Measurements from ENCODE around the gene OSBPL2. TPM values are rescaled to one million over a fixed set of nuclear protein-coding genes. Genes with fewer than 3 reads are reported as not detected.

Gene OSBPL2
- total RNA-seq, 1 experiment from 2014 or later = 49.5 TPM

- H3K36me3 Mint-ChIP-seq = peaks cover 44% of the 10 kb centered on the region
- POLR2A ChIA-PET = interaction anchor here (1.4 kb wide), 1 partner anchor 49 kb away, joined by 3 read pairs; no protein-coding TSS in a partner anchor
- ATAC-seq = no peak
These were observed 81.1 kb downstream of the OSBPL2 start for GRCh38 chr20:62319346-62319909.

More at GRCh38 chr20:62319346-62319909, 81.1 kb downstream of the OSBPL2 start:
- no peak for DNase-seq (ENCODE audit: low spot score)
- Mint-ChIP-seq H3K9me3 (no peaks in the 10 kb centered on the region), H3K4me3 (no peak overlapping the region), H3K4me1 (no peaks in the 10 kb centered on the region), H3K27ac (no peak overlapping the region), H3K27me3 (ENCODE audit: low read depth) (no peaks in the 10 kb centered on the region)
- no peak for TF ChIP-seq MXD4 (CRISPR knock-in tag; IDR thresholded peaks at IDR 0.05; ENCODE audit: borderline replicate concordance)
- no peak for TF ChIP-seq ZNF232 (CRISPR knock-in tag; IDR thresholded peaks at IDR 0.05)
- no peak for TF ChIP-seq ATF1 (CRISPR knock-in tag; IDR thresholded peaks at IDR 0.05)
- TF ChIP-seq EMX1 (CRISPR knock-in tag; IDR thresholded peaks at IDR 0.05) = no peak
- TF ChIP-seq ZNF416 (CRISPR knock-in tag; IDR thresholded peaks at IDR 0.05) = no peak
- TF ChIP-seq, protein P1, sequence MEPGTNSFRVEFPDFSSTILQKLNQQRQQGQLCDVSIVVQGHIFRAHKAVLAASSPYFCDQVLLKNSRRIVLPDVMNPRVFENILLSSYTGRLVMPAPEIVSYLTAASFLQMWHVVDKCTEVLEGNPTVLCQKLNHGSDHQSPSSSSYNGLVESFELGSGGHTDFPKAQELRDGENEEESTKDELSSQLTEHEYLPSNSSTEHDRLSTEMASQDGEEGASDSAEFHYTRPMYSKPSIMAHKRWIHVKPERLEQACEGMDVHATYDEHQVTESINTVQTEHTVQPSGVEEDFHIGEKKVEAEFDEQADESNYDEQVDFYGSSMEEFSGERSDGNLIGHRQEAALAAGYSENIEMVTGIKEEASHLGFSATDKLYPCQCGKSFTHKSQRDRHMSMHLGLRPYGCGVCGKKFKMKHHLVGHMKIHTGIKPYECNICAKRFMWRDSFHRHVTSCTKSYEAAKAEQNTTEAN (CRISPR knock-in tag; IDR thresholded peaks at IDR 0.05) = no peak
- no peak for TF ChIP-seq NR1H2 (CRISPR knock-in tag; IDR thresholded peaks at IDR 0.05)
- TF ChIP-seq CTCF (IDR thresholded peaks at IDR 0.05) = no peak
- TF ChIP-seq ZBTB21 (CRISPR knock-in tag; IDR thresholded peaks at IDR 0.05; ENCODE audit: borderline replicate concordance) = no peak
- no peak for TF ChIP-seq GRHL2 (CRISPR knock-in tag; IDR thresholded peaks at IDR 0.05; ENCODE audit: insufficient replicate concordance, severe bottlenecking)
- TF ChIP-seq ZNF425 (CRISPR knock-in tag; conservative IDR thresholded peaks at IDR 0.05) = no peak
- no peak for TF ChIP-seq SP1 (CRISPR knock-in tag; conservative IDR thresholded peaks at IDR 0.05)
- TF ChIP-seq STAT6 (CRISPR knock-in tag; conservative IDR thresholded peaks at IDR 0.05; ENCODE audit: low read depth) = no peak
- TF ChIP-seq, protein P2, sequence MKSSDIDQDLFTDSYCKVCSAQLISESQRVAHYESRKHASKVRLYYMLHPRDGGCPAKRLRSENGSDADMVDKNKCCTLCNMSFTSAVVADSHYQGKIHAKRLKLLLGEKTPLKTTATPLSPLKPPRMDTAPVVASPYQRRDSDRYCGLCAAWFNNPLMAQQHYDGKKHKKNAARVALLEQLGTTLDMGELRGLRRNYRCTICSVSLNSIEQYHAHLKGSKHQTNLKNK (CRISPR knock-in tag; IDR thresholded peaks at IDR 0.05) = no peak
- TF ChIP-seq ARID4B (CRISPR knock-in tag; IDR thresholded peaks at IDR 0.05; ENCODE audit: borderline replicate concordance) = no peak
- no peak for TF ChIP-seq NFYB (CRISPR knock-in tag; conservative IDR thresholded peaks at IDR 0.05; ENCODE audit: low read depth)
- no peak for TF ChIP-seq PRDM15 (CRISPR knock-in tag; IDR thresholded peaks at IDR 0.05)
- TF ChIP-seq KAT7 (CRISPR knock-in tag; IDR thresholded peaks at IDR 0.05; ENCODE audit: borderline replicate concordance) = no peak
- no peak for TF ChIP-seq ZNF317 (CRISPR knock-in tag; IDR thresholded peaks at IDR 0.05; ENCODE audit: borderline replicate concordance, low read depth)
- no peak for TF ChIP-seq FOXK1 (CRISPR knock-in tag; IDR thresholded peaks at IDR 0.05)
- CTCF ChIA-PET = interaction anchor here (1.0 kb wide), 1 partner anchor 63 kb away, joined by 3 read pairs; no protein-coding TSS in a partner anchor

All from WTC11 (cell line).